ENCODE data around the gene SH3BP5L.

Gene SH3BP5L

DNA sequence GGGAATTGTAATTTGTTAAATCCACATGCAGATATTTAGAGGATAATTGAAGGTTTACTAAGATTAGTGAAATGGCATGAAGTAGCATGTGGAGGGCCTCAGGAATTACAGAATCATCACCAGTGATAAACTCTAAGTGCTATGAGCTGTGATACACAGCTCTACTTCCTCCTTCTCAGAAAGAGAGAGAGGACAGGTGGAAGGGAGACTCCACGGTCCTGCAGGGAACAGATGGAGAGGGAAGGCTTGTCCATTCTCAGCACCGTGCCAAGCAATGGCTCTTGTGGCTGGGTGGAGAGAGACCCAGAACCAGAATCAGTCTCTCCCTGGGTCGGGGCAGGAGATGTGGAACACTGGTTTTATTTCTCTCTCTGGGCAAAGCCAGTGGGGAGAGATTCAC, 42.3 kb downstream of the SH3BP5L start:
- no peaks in the 10 kb centered on the region for H3K36me3 ChIP-seq
- H3K9me3 ChIP-seq: peaks cover 0 to 4% (median 0%) of the 10 kb centered on the region in 3 donors
- intact Hi-C loops (cut with DNase I; ENCODE audit: low total_unique reads): no loop called here
- no peaks in the 10 kb centered on the region for H3K4me1 ChIP-seq
- no peak overlapping the region for H3K27ac ChIP-seq
- H3K4me3 ChIP-seq: no peak overlapping the region
- no peaks in the 10 kb centered on the region for H3K27me3 ChIP-seq
- TF ChIP-seq, protein P1, sequence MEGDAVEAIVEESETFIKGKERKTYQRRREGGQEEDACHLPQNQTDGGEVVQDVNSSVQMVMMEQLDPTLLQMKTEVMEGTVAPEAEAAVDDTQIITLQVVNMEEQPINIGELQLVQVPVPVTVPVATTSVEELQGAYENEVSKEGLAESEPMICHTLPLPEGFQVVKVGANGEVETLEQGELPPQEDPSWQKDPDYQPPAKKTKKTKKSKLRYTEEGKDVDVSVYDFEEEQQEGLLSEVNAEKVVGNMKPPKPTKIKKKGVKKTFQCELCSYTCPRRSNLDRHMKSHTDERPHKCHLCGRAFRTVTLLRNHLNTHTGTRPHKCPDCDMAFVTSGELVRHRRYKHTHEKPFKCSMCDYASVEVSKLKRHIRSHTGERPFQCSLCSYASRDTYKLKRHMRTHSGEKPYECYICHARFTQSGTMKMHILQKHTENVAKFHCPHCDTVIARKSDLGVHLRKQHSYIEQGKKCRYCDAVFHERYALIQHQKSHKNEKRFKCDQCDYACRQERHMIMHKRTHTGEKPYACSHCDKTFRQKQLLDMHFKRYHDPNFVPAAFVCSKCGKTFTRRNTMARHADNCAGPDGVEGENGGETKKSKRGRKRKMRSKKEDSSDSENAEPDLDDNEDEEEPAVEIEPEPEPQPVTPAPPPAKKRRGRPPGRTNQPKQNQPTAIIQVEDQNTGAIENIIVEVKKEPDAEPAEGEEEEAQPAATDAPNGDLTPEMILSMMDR (IDR thresholded peaks at IDR 0.05): no peak
- no peak for DNase-seq

DNA sequence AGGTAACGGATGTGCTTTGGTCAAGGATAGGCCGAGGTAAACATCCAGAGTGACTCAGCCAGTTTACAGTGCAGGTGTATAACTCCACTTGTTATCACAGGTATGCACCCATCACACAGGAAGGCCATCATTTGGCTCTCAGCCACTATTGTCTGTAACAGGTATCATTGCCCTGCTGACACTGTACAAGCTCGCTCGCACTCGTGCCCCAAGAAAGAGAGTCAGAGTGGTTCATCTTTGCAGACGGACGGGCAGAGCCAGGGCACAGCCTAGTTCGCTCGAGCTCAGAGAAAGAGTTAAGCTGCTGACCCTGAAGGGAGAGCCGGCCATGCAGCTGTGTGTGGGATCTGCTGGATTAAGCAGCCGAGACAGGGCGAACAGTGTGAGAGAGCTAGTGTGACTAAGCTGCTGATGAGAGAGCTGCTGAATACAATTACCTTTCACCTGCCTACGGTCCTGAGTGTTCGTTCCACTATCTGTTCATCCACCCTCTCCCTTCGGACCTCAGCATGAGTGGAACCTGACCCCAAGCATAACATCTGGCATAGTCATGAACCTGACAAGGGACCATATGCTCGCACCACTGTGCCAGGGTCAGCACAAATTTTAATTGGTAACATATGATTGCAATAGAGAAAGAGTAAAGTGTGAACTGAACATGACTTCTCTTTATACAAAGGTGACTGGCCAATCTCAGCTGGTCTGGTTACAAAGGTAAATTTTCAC, 43.1 kb downstream of the SH3BP5L start:
- intact Hi-C loops (cut with DNase I; ENCODE audit: low total_unique reads): no loop called here
- Histone ChIP-seq H3K4me3 (no peak overlapping the region), H3K27ac (no peak overlapping the region), H3K9me3 (peaks cover 0 to 5% (median 0%) of the 10 kb centered on the region in 3 donors), H3K4me1 (no peaks in the 10 kb centered on the region), H3K27me3 (no peaks in the 10 kb centered on the region), H3K36me3 (no peaks in the 10 kb centered on the region)
- TF ChIP-seq, protein P1 (IDR thresholded peaks at IDR 0.05): no peak
- DNase-seq: no peak

DNA sequence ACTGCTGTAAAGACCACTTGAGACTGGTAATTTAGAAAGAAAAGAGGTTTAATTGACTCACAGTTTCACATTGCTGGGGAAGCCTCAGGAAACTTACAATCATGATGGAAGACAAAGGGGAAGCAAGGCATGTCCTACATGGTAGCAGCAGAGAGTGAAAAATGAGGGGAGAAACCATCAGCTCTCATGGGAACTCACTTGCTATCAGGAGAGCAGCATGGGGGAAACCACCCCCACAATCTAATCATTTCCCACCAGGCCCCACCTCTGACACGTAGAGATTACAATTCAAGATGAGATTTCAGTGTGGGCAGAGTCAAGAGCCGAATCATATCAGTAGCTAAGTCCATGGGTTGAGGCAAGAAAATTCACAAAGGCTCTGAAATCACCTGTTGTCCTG, 46.4 kb downstream of the SH3BP5L start:
- Histone ChIP-seq H3K4me1 (no peaks in the 10 kb centered on the region), H3K27ac (no peak overlapping the region), H3K27me3 (no peaks in the 10 kb centered on the region), H3K4me3 (no peak overlapping the region), H3K36me3 (no peaks in the 10 kb centered on the region), H3K9me3 (peaks cover 0 to 15% (median 5%) of the 10 kb centered on the region in 3 donors)
- TF ChIP-seq, protein P1 (IDR thresholded peaks at IDR 0.05): no peak
- DNase-seq: no peak
- intact Hi-C loops (cut with DNase I; ENCODE audit: low total_unique reads): no loop called here

DNA sequence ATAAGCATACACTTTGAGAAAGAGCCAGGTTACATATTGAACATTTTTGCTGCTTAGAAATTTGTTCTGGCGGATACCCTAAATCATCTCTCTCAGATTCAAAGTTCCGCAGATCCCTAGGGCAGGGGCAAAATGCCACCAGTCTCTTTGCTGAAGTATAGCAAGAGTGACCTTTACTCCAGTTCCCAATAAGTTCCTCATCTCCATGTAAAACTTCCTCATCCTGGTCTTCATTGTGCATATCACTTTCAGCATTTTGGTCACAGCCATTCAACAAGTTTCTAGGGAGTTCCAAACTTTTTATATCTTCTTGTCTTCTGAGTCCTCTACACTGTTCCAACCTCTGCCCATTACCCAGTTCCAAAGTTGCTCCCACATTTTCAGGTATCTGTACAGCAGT, 46.8 kb downstream of the SH3BP5L start:
- TF ChIP-seq, protein P1 (IDR thresholded peaks at IDR 0.05): no peak
- Histone ChIP-seq H3K4me1 (no peaks in the 10 kb centered on the region), H3K36me3 (no peaks in the 10 kb centered on the region), H3K27me3 (no peaks in the 10 kb centered on the region), H3K27ac (no peak overlapping the region), H3K9me3 (peaks cover 0 to 15% (median 5%) of the 10 kb centered on the region in 3 donors), H3K4me3 (no peak overlapping the region)
- intact Hi-C loops (cut with DNase I; ENCODE audit: low total_unique reads): no loop called here
- no peak for DNase-seq

DNA sequence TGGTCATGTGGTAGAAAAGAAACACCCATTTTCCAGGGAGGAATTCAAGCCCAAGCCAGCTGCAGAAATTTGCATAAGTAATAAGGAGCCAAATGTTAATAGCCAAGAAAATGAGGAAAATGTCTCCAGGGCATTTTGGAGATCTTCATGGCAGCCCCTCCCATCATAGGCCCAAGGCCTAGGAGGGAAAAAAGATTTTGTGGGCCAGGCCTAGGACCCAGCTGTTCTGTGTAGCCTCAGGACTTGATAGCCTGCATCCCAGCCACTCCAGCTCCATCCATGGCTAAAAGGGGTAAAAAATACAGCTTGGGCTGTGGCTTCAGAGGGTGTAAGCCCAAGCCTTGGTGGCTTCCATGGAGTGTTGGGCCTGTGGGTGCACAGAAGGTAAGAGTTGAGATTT, 48.7 kb downstream of the SH3BP5L start:
- H3K4me3 ChIP-seq: no peak overlapping the region
- intact Hi-C loops (cut with DNase I; ENCODE audit: low total_unique reads): no loop called here
- H3K27ac ChIP-seq: no peak overlapping the region

More for the DNA sequence above, 48.7 kb downstream of the SH3BP5L start:
- no peaks in the 10 kb centered on the region for H3K27me3 ChIP-seq
- H3K9me3 ChIP-seq: peaks cover 0 to 15% (median 5%) of the 10 kb centered on the region in 3 donors
- TF ChIP-seq, protein P1 (IDR thresholded peaks at IDR 0.05): no peak
- no peaks in the 10 kb centered on the region for H3K4me1 ChIP-seq
- H3K36me3 ChIP-seq: no peaks in the 10 kb centered on the region
- no peak for DNase-seq

Data from tibial artery (tissue), 4 donors.